OCI-LY3 (cell line): ENCODE measurements around the gene CRYBG3.

Experiments
- EZH2phosphoT487 ChIP-seq: fragments of 200-600 bp; shearing (Covaris generic); IDR thresholded peaks from 2 replicates; pipeline ENCODE4 v1.6.1; 2018; ENCODE audit warnings: antibody characterized with exemption, mixed run types, low read depth
- TF ChIP-seq, protein P1 (sequence below): fragments of 200-600, 300-600 bp; sonication (generic); IDR thresholded peaks from 2 replicates; pipeline ENCODE4 v1.5.1; 2014; ENCODE audit warnings: antibody characterized with exemption, low read length, low read depth

DNA sequence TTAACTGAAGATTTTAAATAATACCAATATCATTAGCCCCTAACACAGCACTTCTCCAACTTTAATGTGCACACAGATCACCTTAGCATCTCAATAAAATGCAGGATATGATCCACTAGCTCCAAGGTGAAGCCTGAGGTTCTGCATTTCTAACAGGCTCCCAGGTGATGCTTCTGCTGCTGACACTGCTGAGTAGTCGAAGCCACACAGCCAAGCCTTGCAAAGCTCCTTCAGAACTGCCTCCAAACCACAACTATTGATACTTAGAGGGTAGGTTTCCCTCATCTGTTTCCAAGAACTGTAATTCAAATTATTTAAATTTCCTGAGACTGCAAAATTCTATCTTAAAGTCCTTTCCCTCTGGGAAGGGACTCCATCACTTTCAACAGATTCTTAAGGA lies 146.6 kb downstream of the CRYBG3 start:
- TF ChIP-seq, protein P1, sequence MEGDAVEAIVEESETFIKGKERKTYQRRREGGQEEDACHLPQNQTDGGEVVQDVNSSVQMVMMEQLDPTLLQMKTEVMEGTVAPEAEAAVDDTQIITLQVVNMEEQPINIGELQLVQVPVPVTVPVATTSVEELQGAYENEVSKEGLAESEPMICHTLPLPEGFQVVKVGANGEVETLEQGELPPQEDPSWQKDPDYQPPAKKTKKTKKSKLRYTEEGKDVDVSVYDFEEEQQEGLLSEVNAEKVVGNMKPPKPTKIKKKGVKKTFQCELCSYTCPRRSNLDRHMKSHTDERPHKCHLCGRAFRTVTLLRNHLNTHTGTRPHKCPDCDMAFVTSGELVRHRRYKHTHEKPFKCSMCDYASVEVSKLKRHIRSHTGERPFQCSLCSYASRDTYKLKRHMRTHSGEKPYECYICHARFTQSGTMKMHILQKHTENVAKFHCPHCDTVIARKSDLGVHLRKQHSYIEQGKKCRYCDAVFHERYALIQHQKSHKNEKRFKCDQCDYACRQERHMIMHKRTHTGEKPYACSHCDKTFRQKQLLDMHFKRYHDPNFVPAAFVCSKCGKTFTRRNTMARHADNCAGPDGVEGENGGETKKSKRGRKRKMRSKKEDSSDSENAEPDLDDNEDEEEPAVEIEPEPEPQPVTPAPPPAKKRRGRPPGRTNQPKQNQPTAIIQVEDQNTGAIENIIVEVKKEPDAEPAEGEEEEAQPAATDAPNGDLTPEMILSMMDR = no peak
- TF ChIP-seq EZH2phosphoT487 = no peak
